H9 (cell line): ENCODE data around the gene COL8A2. TPM values are rescaled to one million over a fixed set of nuclear protein-coding genes. Genes with fewer than 3 reads are reported as not detected.

Experiments
- DNase-seq: peaks from one replicate; pipeline ENCODE4 v3.0.0-alpha.2; 2017
- H2AFZ ChIP-seq: one replicate; pipeline ENCODE4 v1.6.1; 2013; ENCODE audit warnings: mild to moderate bottlenecking, low read length, control low read depth, moderate library complexity
- H2AK5ac ChIP-seq: 2 replicates; pipeline ENCODE4 v1.6.1; 2013; ENCODE audit warnings: low read length, control low read depth, mixed read lengths; ENCODE audit not compliant: insufficient read length
- H2BK120ac ChIP-seq: one replicate; pipeline ENCODE4 v1.6.1; 2013; ENCODE audit warnings: low read depth, mild to moderate bottlenecking, low read length, control low read depth, inconsistent platforms; ENCODE audit not compliant: poor library complexity, severe bottlenecking
- H2BK12ac ChIP-seq: 2 replicates; pipeline ENCODE4 v1.6.1; 2013; ENCODE audit warnings: low read length, control low read depth, mixed read lengths, low read depth; ENCODE audit not compliant: insufficient read length
- H2BK15ac ChIP-seq: 2 replicates; pipeline ENCODE4 v1.6.1; 2013; ENCODE audit warnings: low read depth, low read length, control low read depth
- H2BK20ac ChIP-seq: one replicate; pipeline ENCODE4 v1.6.1; 2013; ENCODE audit warnings: low read depth, mild to moderate bottlenecking, low read length, control low read depth, inconsistent platforms; ENCODE audit not compliant: poor library complexity, severe bottlenecking
- H2BK5ac ChIP-seq: 2 replicates; pipeline ENCODE4 v1.6.1; 2013; ENCODE audit warnings: low read length, control low read depth, mixed read lengths; ENCODE audit not compliant: insufficient read length
- H3K14ac ChIP-seq: 2 replicates; pipeline ENCODE4 v1.6.1; 2013; ENCODE audit warnings: low read length, control low read depth; ENCODE audit not compliant: insufficient read depth
- H3K18ac ChIP-seq: 2 replicates; pipeline ENCODE4 v1.6.1; 2013; ENCODE audit warnings: low read depth, mild to moderate bottlenecking, mixed read lengths, low read length, control low read depth; ENCODE audit not compliant: insufficient read length
- H3K23ac ChIP-seq: 2 replicates; pipeline ENCODE4 v1.6.1; 2013; ENCODE audit warnings: low read length, control low read depth, mixed read lengths, low read depth; ENCODE audit not compliant: insufficient read length
- H3K23me2 ChIP-seq: 2 replicates; pipeline ENCODE4 v1.6.1; 2013; ENCODE audit warnings: low read depth, mild to moderate bottlenecking, mixed read lengths, low read length, control low read depth; ENCODE audit not compliant: insufficient read length, poor library complexity, severe bottlenecking
- H3K27ac ChIP-seq: 2 replicates; pipeline ENCODE4 v1.5.1; 2013; ENCODE audit warnings: low read length, control low read depth, mixed read lengths, low read depth; ENCODE audit not compliant: insufficient read length
- H3K27me3 ChIP-seq: 2 replicates; pipeline ENCODE4 v1.6.1; 2013; ENCODE audit warnings: low read length, control low read depth, inconsistent platforms; ENCODE audit not compliant: insufficient read depth
- H3K4ac ChIP-seq: 2 replicates; pipeline ENCODE4 v1.6.1; 2013; ENCODE audit warnings: low read depth, mild to moderate bottlenecking, control low read depth, inconsistent platforms, low read length, moderate library complexity
- H3K4me1 ChIP-seq: 2 replicates; pipeline ENCODE4 v1.6.1; 2013; ENCODE audit warnings: low read length, control low read depth, inconsistent platforms; ENCODE audit not compliant: insufficient read depth
- H3K4me2 ChIP-seq: 2 replicates; pipeline ENCODE4 v1.6.1; 2013; ENCODE audit warnings: low read length, control low read depth, mixed read lengths; ENCODE audit not compliant: insufficient read length, insufficient read depth
- H3K56ac ChIP-seq: 2 replicates; pipeline ENCODE4 v1.6.1; 2013; ENCODE audit warnings: low read depth, mild to moderate bottlenecking, mixed read lengths, low read length, control low read depth; ENCODE audit not compliant: insufficient read length
- H3K79me1 ChIP-seq: 2 replicates; pipeline ENCODE4 v1.6.1; 2013; ENCODE audit warnings: low read depth, mild to moderate bottlenecking, moderate library complexity, low read length, control low read depth, inconsistent platforms; ENCODE audit not compliant: insufficient read depth, poor library complexity, severe bottlenecking
- H3K79me2 ChIP-seq: 2 replicates; pipeline ENCODE4 v1.6.1; 2013; ENCODE audit warnings: low read length, control low read depth, inconsistent platforms; ENCODE audit not compliant: insufficient read depth
- H3K9ac ChIP-seq: 2 replicates; pipeline ENCODE4 v1.6.1; 2013; ENCODE audit warnings: low read length, control low read depth, mixed read lengths; ENCODE audit not compliant: insufficient read length; ENCODE audit errors: extremely low read depth
- H3K9me3 ChIP-seq: one replicate; pipeline ENCODE4 v1.6.1; 2013; ENCODE audit warnings: low read depth, low read length, inconsistent platforms; ENCODE audit not compliant: control insufficient read depth
- H3T11ph ChIP-seq: one replicate; pipeline ENCODE4 v1.6.1; 2013; ENCODE audit warnings: mild to moderate bottlenecking, low read length, control low read depth, inconsistent platforms
- H4K20me1 ChIP-seq: one replicate; pipeline ENCODE4 v1.6.1; 2013; ENCODE audit not compliant: control insufficient read depth, insufficient read length, insufficient read depth
- H4K5ac ChIP-seq: 2 replicates; pipeline ENCODE4 v1.6.1; 2013; ENCODE audit warnings: low read depth, mild to moderate bottlenecking, mixed read lengths, low read length, control low read depth; ENCODE audit not compliant: insufficient read length
- H4K8ac ChIP-seq: replicated peaks from 2 replicates; pipeline ENCODE4 v1.6.1; 2013; ENCODE audit warnings: low read length, control low read depth, mixed read lengths, low read depth; ENCODE audit not compliant: insufficient read length
- H4K91ac ChIP-seq: 2 replicates; pipeline ENCODE4 v1.6.1; 2013; ENCODE audit warnings: low read depth, mild to moderate bottlenecking, moderate library complexity, mixed read lengths, low read length, control low read depth; ENCODE audit not compliant: insufficient read length
- H3K27ac Mint-ChIP-seq, 3 experiments: 2 replicates in 2 of 3; 3 replicates in 1 of 3; pipeline ENCODE4 v1.8.0; 2020 to 2021; ENCODE audit warnings: mixed read lengths in 3 of 3, mild to moderate bottlenecking in 1 of 3, moderate library complexity in 1 of 3
- H3K27me3 Mint-ChIP-seq: 2 replicates; pipeline ENCODE4 v1.8.0; 2021; ENCODE audit warnings: low read depth, mild to moderate bottlenecking, moderate library complexity, mixed read lengths
- H3K36me3 Mint-ChIP-seq, 3 experiments: 2 replicates in 2 of 3; 3 replicates in 1 of 3; pipeline ENCODE4 v1.8.0; 2020 to 2021; ENCODE audit warnings: low read depth in 3 of 3, mixed read lengths in 3 of 3; ENCODE audit not compliant: insufficient read depth in 1 of 3
- H3K4me1 Mint-ChIP-seq, 2 experiments: 2 replicates each; pipeline ENCODE4 v1.8.0; 2020; ENCODE audit warnings: mixed read lengths in 2 of 2
- H3K4me3 Mint-ChIP-seq, 2 experiments: 2 replicates in 1 of 2; 3 replicates in 1 of 2; pipeline ENCODE4 v1.8.0; 2020 to 2021; ENCODE audit warnings: mild to moderate bottlenecking in 2 of 2, mixed read lengths in 2 of 2, moderate library complexity in 1 of 2
- H3K9me3 Mint-ChIP-seq, 2 experiments: 2 replicates in 1 of 2; 3 replicates in 1 of 2; pipeline ENCODE4 v1.8.0; 2020; ENCODE audit warnings: mild to moderate bottlenecking in 2 of 2, mixed read lengths in 2 of 2, moderate library complexity in 1 of 2
- CTCF ChIP-seq: fragments of 200-600 bp; sonication (generic); conservative IDR thresholded peaks from 3 replicates; pipeline ENCODE4 v1.8.0; 2021; ENCODE audit warnings: antibody characterized with exemption, mild to moderate bottlenecking
- WGBS: extraction: QIAGEN DNeasy Blood & Tissue Kit; methylation state at CpG from one replicate; pipeline ENCODE4 v1.1.7; 2013; ENCODE audit warnings: missing lambda C conversion rate, low lambda C conversion rate, mixed read lengths; ENCODE audit not compliant: insufficient read length; ENCODE audit errors: extremely low coverage; 5-methylcytosine and 5-hydroxymethylcytosine counted together
- total RNA-seq: library from RNA; stranded (reverse); gene quantifications from 2 replicates; pipeline ENCODE4 v1.2.1, GENCODE V29; 2021

COL8A2 gene
- total RNA-seq, 1 experiment from 2014 or later: 1.5 TPM

- Histone ChIP-seq H3K14ac (no peak overlapping the region), H3T11ph (no peak overlapping the region), H3K18ac (no peak overlapping the region), H4K8ac (no peak overlapping the region), H3K4me1 (peaks cover 2% of the 10 kb centered on the region; the same call in 1 of the 2 replicates), H2AK5ac (no peak overlapping the region), H4K5ac (no peak overlapping the region), H2BK120ac (no peak overlapping the region), H3K4me2 (no peak overlapping the region), H3K9ac (no peak overlapping the region), H2BK15ac (no peak overlapping the region), H4K20me1 (no peaks in the 10 kb centered on the region), H2BK5ac (no peak overlapping the region), H2BK20ac (no peak overlapping the region), H2BK12ac (no peak overlapping the region), H4K91ac (no peak overlapping the region), H3K23ac (no peak overlapping the region), H3K23me2 (peaks cover 2% of the 10 kb centered on the region), H3K9me3 (no peaks in the 10 kb centered on the region), H3K56ac (no peak overlapping the region), H3K27ac (no peak overlapping the region), H3K79me2 (no peaks in the 10 kb centered on the region), H3K79me1 (no peaks in the 10 kb centered on the region), H3K4ac (no peak overlapping the region), H3K27me3 (peaks cover 12% of the 10 kb centered on the region; the same call in 1 of the 2 replicates), H2AFZ (no peak overlapping the region)
- WGBS: no CpG with 5 or more reads among the region's 3 CpGs
- no peak for TF ChIP-seq CTCF
- Mint-ChIP-seq H3K4me1 (peaks cover 12 to 19% of the 10 kb centered on the region in 2 experiments), H3K9me3 (no peaks in the 10 kb centered on the region; a peak in 1 of 5 replicates), H3K27me3 (peaks cover 26% of the 10 kb centered on the region), H3K27ac (no peak overlapping the region; a peak in 1 of 7 replicates), H3K36me3 (no peaks in the 10 kb centered on the region), H3K4me3 (no peak overlapping the region)
- no peak for DNase-seq
These were observed 3.8 kb upstream of the COL8A2 start for GRCh38 chr1:36128905-36129206.
